Neural progenitor cell (in vitro differentiated cells): ENCODE data around the gene ACOXL.

Experiments used
- EZH2 ChIP-seq: fragments of 200-600 bp; sonication (generic); IDR thresholded peaks from 2 replicates; pipeline ENCODE4 v1.6.1; 2017; ENCODE audit warnings: antibody characterized with exemption, mild to moderate bottlenecking, moderate library complexity
- EZH2phosphoT487 ChIP-seq: fragments of 200-600 bp; sonication (generic); IDR thresholded peaks from 2 replicates; pipeline ENCODE4 v1.6.1; 2017; ENCODE audit warnings: antibody characterized with exemption
- TF ChIP-seq, protein P1 (sequence below): fragments of 200-600 bp; sonication (generic); IDR thresholded peaks from 2 replicates; pipeline ENCODE4 v1.5.1; 2017; ENCODE audit warnings: antibody characterized with exemption, mild to moderate bottlenecking

DNA sequence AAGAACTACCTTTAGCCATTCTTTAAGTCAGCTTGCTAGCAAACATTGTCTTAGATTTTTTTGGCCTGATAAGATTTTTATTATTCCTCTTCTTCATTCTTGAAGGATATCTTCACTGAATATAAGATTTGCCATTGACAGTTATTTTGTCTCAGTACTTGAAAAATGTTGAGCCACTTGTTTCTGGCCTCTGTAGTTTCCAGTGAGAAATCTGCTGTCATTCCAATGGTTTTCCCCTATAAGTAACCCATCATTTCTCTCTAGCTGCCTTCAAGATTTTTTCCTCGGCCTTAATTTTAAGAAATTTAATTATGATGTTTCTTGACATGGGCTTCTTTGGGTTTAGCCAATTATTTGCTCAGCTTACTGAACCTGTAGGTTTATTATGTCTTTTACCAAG, 32.6 kb downstream of the ACOXL start:
- TF ChIP-seq, protein P1, sequence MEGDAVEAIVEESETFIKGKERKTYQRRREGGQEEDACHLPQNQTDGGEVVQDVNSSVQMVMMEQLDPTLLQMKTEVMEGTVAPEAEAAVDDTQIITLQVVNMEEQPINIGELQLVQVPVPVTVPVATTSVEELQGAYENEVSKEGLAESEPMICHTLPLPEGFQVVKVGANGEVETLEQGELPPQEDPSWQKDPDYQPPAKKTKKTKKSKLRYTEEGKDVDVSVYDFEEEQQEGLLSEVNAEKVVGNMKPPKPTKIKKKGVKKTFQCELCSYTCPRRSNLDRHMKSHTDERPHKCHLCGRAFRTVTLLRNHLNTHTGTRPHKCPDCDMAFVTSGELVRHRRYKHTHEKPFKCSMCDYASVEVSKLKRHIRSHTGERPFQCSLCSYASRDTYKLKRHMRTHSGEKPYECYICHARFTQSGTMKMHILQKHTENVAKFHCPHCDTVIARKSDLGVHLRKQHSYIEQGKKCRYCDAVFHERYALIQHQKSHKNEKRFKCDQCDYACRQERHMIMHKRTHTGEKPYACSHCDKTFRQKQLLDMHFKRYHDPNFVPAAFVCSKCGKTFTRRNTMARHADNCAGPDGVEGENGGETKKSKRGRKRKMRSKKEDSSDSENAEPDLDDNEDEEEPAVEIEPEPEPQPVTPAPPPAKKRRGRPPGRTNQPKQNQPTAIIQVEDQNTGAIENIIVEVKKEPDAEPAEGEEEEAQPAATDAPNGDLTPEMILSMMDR = no peak
- TF ChIP-seq EZH2 = no peak
- TF ChIP-seq EZH2phosphoT487 = no peak
